GM19455 (cell line): ENCODE measurements around the gene KCNK1.

Source experiments
- ATAC-seq: cut with Tn5 transposase; IDR thresholded peaks from one replicate; pipeline ENCODE4 v1.9.1; 2021; ENCODE audit not compliant: unreplicated experiment

The KCNK1 gene

DNA sequence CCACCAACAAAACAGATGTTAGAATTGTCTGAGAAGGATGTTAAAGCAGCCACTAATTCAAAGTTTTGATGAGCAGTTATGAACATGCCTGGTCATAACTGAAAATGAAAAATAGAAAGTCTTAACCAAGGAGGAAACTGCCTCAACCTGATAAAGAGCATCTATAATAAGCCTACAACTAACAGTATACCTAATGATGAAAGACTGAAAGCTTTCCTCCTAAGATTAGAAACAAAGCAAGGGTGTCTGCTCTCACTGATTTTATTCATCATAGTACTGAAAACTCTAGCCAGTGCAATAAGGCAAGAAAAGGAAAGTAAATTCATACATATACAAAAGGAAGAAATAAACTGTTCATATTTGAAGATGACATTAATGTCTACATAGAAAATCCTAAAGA, 82.0 kb downstream of the KCNK1 start:
- peak; percentile 90 for ATAC-seq

DNA sequence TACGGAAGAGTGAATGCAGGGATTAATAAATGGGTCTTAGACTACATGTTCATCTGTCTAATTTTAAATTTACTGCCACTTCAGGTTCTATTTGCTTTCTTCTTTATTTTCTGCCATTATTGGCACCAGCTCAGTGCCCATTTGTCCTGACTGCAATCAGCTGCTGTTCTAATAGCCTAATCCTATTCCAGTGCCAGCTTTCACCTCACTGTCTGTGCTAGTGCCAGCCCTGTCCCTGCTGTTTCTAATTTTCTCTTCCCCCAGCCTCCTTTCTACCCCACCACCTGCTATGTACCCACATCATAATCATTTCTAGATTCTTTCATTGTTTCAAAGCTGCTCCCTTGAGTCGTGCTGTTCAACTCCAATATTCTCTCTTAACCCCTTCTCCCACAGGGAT, 86.4 kb downstream of the KCNK1 start:
- no peak for ATAC-seq

DNA sequence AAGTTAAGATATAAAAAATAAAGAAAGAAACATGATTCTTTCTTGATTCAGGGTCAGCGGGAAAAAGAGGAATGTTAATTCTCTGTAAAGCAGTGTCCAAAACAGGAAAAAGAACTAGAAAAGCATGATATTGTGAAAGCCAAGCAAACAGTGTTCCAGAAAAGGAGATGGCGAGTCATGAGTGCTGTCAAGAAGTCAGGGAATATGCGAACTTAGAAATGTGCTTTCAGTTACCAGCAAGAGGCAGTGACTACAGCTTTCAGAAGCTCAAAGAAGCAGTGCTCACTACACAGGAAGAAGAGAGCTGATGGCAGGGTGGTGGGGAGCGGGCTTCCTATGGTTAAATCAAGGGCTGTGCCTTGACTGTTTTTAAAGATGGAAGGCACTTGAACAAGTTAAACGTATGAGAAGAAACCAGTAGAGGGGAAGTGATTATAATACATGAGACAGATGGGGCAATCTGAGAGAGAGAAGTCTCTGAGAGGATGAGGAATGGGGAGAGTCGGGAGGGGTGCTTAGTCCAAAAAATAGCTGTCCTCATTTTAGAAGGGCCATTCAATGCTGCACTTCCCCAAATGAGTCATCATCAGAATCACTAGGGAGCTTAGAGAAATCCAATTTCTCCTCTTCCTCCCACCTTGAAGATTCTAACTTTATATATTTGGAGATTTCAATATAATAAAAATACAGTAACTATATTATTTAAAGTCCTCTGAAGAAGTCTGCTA, 90.4 kb downstream of the KCNK1 start:
- ATAC-seq, result no peak

DNA sequence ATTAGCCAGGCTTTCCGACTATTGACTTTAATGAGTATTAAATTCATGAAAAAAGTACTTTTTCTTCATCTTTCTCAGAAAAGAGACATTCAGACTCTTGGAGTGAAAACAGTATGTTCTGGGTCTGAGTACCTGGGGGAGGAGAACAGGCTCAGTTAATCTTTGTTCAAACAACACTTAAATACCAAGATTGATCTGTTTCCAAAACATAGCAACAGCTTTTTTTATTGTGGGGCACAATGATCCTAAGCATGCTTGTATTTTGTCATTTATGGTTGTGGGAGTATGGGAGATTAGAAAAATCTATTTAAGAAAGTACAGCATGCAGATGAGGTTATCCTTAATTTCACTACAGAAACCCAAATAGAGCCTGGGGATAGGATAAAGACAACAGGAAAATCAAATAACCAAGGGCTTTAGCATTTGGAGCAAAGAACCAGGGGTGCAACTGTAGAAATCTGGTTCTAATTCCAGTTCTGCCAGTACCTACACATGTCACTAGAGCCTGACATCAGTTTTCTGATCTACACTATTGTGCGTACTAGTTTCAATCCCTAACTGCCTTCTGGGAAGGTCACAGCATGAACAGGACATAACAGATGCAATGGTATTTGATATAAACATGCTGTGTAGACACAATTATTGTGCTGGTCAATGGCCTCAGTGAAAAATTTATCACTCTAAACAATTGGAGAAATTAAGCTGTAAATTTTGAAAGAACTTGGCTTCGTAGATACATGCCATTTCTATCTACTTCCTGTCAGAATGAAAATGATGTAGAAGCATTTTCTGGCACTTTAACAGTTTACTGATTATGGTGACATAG, 91.2 kb downstream of the KCNK1 start:
- ATAC-seq, result no peak

DNA sequence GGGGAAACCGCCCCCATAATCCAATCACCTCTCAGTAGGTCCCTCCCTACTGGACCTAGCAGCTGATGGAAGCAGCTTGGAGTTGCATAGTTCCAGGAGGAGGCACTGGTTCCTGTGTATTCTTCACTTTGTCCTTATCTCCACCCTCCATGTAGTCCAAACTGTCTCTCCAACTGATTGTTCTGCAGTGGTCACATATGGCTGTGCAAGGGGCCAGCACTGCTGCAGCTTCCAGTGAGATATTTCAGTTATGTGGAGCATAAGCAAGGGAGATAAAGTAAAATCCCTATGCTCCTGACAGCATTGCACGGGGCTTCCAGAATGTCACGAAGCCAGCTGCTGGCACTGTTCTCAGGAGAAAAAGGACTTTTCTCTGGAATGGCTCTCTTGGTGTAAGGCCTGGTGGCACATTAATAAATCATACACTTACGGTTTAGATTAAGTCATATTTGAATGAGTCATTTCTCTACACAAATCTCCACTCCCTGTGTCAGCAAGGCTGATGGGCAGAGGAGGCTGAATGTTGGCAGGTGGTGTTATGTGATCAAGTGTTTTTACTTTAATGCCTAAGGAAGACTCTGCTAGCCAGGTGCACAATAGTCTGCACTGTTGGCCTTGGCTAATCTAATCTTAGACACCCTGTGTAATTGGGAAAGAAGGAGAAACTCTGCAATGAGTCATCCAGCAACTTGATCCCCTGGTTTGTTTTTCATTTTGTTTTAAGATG, 93.4 kb downstream of the KCNK1 start:
- ATAC-seq, result no peak

DNA sequence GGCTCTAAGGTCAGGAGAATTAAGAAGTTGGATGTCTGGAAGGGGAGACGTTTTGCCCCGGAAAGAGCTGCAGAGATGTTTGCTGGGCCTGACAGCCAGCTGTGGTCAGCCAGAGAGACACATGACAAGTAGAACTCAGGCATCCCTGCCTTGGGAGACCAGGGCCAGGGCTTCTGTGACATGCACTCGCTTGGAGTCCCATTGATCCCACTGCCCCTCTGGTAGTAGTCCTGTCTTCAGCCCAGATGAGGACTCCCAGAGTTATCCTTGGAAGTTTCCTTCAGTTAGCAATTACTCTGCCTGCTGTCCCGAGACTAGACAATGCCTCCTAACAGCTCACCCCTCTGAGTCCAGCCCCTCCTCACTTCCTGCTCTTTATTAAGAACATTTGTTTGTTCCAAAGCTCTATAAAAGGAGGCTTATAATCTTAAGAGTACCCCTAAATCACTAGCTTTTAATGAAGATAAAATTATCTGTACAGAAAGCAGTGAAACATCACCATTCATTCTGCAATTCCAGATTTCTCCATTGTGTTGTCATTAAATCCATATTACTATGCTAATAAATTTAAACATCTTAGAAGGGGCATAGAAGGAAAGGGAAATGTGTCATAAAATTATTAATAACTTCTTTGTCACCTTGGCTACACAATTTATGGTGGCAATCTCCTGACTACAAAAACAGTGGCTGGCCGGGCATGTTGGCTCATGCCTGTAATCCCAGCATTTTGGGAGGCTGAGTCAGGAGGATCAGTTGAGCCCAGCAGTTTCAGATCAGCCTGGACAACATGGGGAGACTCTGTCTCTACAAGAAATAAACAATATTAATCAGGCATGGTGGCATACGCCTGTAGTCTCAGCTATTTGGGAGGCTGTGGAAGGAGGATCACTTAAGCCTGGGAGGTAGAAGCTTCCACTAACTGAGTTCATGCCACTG, 94.2 kb downstream of the KCNK1 start:
- no peak for ATAC-seq

DNA sequence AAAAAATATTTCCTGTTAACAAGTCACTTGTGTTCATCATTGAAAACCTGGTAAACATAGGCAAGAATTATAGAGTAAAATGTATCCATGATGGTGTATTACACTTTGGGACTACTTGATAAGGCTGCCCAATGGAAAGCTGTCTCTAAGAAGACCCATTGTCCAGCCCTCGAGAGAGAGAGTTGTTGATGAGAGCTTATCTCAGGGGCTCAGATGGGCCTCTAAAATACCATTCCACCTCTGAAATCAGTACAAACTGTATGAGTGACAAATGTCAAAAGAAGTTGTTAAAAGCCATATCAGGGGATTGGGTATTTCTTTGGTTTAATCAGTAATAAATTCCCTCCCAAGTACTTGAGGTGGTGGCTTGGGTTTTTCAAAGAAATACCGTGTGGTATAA, 96.1 kb downstream of the KCNK1 start:
- ATAC-seq, result no peak

DNA sequence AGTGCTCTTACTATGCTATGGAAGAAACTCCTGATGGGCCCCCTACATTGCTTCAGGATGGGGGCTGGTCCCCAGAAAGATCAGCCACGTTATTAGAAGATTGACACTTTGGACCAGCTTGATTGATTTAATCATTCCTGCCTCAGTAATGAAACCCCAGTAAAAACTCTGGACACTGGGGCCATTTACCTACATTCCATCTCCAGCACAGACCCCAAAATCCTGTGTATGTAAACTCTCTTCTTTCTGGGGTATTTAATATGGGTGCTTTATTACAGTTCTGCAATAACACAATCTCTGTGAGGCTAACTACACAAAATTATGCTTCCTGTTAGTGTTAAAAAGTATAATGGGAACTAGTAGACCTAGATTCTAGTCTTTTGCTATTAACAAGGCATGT, 96.6 kb downstream of the KCNK1 start:
- ATAC-seq, result no peak

DNA sequence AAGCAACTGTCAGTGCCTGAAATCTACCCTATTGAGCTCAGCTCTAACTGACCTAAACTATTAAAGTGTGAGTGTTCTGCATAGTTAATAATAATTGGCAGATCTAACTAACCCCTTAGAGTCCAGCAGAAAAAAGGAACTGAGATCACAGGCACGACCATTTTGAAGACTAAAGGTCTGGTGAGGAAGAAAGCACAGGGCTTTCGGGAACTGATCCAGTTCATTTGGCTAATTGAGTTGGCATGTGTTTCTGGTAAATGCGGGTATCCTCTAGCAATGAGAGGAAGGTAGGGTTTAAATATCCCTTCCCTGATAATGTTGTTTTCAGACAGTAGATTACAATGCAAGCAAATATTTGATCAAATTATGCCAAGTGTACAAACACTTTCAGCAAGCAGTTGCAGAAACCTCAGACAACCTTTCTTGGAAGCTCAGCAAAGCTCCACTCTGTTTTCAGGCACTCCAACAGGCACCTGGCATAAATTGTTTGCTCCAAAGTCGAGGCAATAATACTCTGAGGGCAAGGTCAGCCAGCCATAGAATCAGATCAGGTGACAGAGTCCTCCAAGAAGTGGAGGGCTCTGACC, 100.8 kb downstream of the KCNK1 start:
- no peak for ATAC-seq

DNA sequence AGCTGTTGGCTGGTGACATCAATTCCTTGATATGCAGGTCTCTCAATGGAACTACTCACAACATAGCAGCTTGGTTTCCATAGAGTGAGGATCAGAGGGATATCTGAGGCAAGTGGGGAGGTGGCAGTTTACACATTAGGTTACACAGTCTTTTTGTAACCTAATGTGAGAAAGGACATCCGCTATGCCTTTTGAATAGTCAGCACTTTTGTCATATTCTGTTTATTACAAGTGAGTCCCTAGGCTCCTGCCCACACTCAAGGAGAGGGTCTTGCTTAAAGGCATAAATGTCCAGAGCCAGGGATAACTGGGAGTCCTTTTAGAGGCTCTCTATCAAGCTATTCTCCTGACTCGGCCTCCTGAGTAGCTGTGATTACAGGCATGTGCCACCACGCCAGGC, 104.2 kb downstream of the KCNK1 start:
- ATAC-seq, result no peak

DNA sequence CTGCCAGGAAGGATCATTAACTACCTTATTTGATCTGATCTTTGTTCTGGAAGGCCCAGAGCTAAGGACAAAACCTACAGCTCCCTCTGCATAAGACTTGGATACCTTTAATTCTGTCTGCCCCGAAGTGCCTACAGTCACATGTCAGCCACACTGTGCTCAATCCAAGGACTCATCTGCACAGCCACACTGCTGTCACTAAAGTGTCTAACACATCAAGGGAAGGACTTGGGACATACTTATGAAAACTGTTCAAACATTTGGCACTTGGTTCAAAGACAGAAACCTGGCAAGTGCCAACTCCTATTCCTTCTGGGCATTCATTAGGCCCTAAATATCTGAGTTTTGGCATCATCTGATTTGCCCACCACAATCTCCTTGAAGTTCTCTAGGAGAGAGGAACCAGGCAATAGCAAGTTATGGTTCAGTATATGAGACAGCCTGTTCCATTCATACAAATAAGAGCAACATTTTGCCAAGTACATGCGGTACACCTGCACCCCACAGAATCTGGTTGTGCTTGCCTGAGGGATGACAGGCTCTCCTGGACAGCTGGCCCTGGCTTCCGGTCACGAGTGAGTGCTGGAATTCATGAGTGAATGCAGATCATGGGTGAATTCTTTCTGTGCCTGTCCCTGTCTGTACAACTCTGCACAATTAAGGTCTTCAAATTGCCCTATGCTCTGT, 105.9 kb downstream of the KCNK1 start:
- no peak for ATAC-seq

DNA sequence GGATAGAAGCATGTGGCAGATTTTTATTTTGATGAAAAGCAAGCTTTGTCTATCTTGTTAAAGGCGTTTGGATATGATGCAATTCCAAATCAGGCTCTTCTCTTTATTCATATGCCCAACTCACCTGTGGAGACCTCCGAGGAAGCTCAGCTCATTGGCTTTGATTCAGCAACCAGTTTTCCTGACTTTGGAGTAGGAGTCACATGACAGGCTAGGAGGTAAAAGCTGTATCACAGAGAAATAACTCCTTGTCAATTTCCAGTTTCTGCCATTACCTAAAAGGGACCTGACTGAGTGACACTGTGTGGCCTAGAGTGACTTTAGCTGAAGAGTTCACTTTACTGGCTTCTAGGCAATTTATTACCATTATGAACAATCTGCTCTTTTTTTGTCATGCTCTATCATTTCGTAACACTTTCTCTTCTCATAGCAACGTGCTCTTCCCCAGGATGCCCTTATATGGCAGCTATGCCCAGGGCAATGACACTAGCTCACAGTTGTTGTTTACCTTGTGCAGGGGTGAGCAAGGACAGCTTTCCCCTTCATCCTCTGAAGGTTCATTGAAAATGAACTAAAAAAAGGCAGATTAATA, 107.2 kb downstream of the KCNK1 start:
- peak; percentile 76 for ATAC-seq
